ES-I3 (cell line): Measurements from ENCODE around the gene SLC7A8.

Source experiments
- H3K36me3 ChIP-seq: 2 replicates; pipeline ENCODE4 v1.6.1; 2013; ENCODE audit warnings: mild to moderate bottlenecking, low read length, control low read depth, moderate library complexity; ENCODE audit not compliant: insufficient read depth
- H3K4me1 ChIP-seq: 2 replicates; pipeline ENCODE4 v1.6.1; 2013; ENCODE audit warnings: mild to moderate bottlenecking, control low read depth, low read length; ENCODE audit not compliant: insufficient read depth
- H3K9ac ChIP-seq: 2 replicates; pipeline ENCODE4 v1.6.1; 2013; ENCODE audit warnings: low read depth, mild to moderate bottlenecking, low read length, moderate library complexity
- H3K9me3 ChIP-seq: 2 replicates; pipeline ENCODE4 v1.6.1; 2013; ENCODE audit warnings: mild to moderate bottlenecking, low read length, moderate library complexity; ENCODE audit not compliant: control insufficient read depth, insufficient read depth

Gene SLC7A8

GRCh38 chr14:23085458-23085857 lies 98.0 kb downstream of the SLC7A8 start:
- peaks cover 25% of the 10 kb centered on the region for H3K36me3 ChIP-seq
- H3K9ac ChIP-seq = no peak overlapping the region

GRCh38 chr14:23080474-23080873 lies 103.0 kb downstream of the SLC7A8 start:
- Histone ChIP-seq H3K36me3 (peaks cover 43% of the 10 kb centered on the region), H3K9ac (no peak overlapping the region), H3K9me3 (no peaks in the 10 kb centered on the region), H3K4me1 (peaks cover 8% of the 10 kb centered on the region)

More at GRCh38 chr14:23085458-23085857, 98.0 kb downstream of the SLC7A8 start:
- Histone ChIP-seq H3K4me1 (no peaks in the 10 kb centered on the region), H3K9me3 (no peaks in the 10 kb centered on the region)

- peaks cover 8% of the 10 kb centered on the region for H3K4me1 ChIP-seq
- no peaks in the 10 kb centered on the region for H3K9me3 ChIP-seq
- peaks cover 46% of the 10 kb centered on the region for H3K36me3 ChIP-seq
- H3K9ac ChIP-seq = no peak overlapping the region
Measured at GRCh38 chr14:23079716-23080115, 103.7 kb downstream of the SLC7A8 start.

DNA sequence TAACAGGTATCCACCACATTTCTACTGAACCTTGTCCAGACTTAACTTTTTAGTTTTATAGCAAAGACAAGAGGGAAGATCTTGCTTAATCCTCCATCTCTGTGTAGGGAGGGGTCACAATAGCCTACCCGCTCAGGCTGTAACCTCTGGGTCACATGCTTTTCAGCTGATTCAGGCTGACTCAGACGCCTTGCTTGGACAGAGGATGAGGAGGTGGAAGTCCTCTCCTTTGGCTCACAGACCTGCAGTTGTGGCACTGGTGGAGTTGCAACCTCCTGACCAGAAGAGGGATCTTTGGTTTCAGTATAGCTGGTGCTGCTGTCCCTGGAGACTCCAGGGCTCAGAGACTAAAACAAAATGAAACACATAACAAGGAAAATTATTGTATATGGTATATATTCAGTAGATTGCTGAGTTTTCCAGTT lies 104.8 kb downstream of the SLC7A8 start:
- no peaks in the 10 kb centered on the region for H3K9me3 ChIP-seq
- H3K9ac ChIP-seq = no peak overlapping the region
- peaks cover 46% of the 10 kb centered on the region for H3K36me3 ChIP-seq
- peaks cover 8% of the 10 kb centered on the region for H3K4me1 ChIP-seq

GRCh38 chr14:23077962-23078361 lies 105.5 kb downstream of the SLC7A8 start:
- no peaks in the 10 kb centered on the region for H3K9me3 ChIP-seq
- no peak overlapping the region for H3K9ac ChIP-seq
- peaks cover 8% of the 10 kb centered on the region for H3K4me1 ChIP-seq
- H3K36me3 ChIP-seq = peaks cover 46% of the 10 kb centered on the region

DNA sequence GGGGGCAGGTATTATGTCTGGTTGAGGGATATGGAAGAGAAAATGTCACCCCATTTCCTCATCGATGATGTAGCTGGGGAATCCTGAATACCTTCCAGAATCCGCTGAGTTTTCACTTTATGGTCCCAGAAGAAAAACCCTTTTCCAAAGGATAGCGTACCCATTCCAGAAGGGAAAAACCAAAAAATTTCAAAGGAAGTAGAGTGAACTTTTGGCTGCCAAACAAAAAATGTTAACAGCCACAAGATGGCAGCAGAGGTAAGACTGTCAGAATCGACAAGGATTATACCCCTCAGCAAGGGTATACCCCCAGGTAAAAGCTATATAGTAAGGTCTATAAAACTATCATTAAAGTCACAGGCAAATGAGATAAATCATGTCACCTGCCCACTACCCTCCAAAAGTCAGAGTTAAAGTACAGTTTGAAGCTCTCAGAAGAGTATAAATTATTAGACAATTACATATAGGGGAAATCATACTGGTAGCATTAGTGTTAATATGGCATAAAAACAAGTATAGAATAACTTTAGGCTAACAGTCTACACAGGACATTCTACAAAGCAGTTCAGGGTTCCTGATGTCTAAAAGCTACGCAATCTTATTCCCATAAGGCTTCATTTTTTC lies 106.6 kb downstream of the SLC7A8 start:
- H3K9ac ChIP-seq = no peak overlapping the region
- H3K4me1 ChIP-seq = peaks cover 13% of the 10 kb centered on the region
- peaks cover 53% of the 10 kb centered on the region for H3K36me3 ChIP-seq

More for the DNA sequence above, 106.6 kb downstream of the SLC7A8 start:
- no peaks in the 10 kb centered on the region for H3K9me3 ChIP-seq
